GM20431 (cell line): Measurements from ENCODE around the gene ATP6V1G2.
"Not testable (repeated sequence)": the region's sequence is repeated elsewhere in the genome, so short reads cannot be mapped to it uniquely, and the experiment has no call there.

Source experiments
- in situ Hi-C: fragments of 300-500 bp; cut with MseI, MboI; formaldehyde crosslinking; loops from one replicate; pipeline ENCODE4 v1.15.0; 2020; ENCODE audit warnings: low sequenced_read_pairs; ENCODE audit not compliant: unreplicated experiment

Gene ATP6V1G2

GRCh38 chr6:31532644-31533454 is 13.6 kb downstream of the ATP6V1G2 start:
- in situ Hi-C loops: no loop called here

GRCh38 chr6:31531771-31532643 is 14.4 kb downstream of the ATP6V1G2 start:
- in situ Hi-C loops: no loop called here

- in situ Hi-C loops: no loop called here
These were observed 15.2 kb downstream of the ATP6V1G2 start for GRCh38 chr6:31531162-31531561.

- in situ Hi-C loops: no loop called here
These were observed 15.7 kb downstream of the ATP6V1G2 start for GRCh38 chr6:31530659-31531058.

GRCh38 chr6:31529329-31530150 is 16.9 kb downstream of the ATP6V1G2 start:
- in situ Hi-C loops: no loop called here

- in situ Hi-C loops: no loop called here
These were observed 17.5 kb downstream of the ATP6V1G2 start, which contains the start of gene MCCD1 for GRCh38 chr6:31528821-31529328. Gene MCCD1, plus strand, starts transcription at chr6:31528962. Its CDS starts 53 bp downstream, at chr6:31529015.

GRCh38 chr6:31528307-31528777 is 18.1 kb downstream of the ATP6V1G2 start:
- in situ Hi-C loops: no loop called here

- in situ Hi-C loops: no loop called here
These were observed 20.3 kb downstream of the ATP6V1G2 start for GRCh38 chr6:31525932-31526591.

GRCh38 chr6:31525553-31525931 is 20.9 kb downstream of the ATP6V1G2 start:
- in situ Hi-C loops: no loop called here

- in situ Hi-C loops: no loop called here
These were observed 24.6 kb downstream of the ATP6V1G2 start for GRCh38 chr6:31521835-31522234.

- in situ Hi-C loops: no loop called here
These were observed 32.8 kb downstream of the ATP6V1G2 start for GRCh38 chr6:31513456-31514165.

- in situ Hi-C loops: no loop called here
These were observed 36.4 kb downstream of the ATP6V1G2 start for GRCh38 chr6:31510007-31510406.

GRCh38 chr6:31509036-31509435 is 37.4 kb downstream of the ATP6V1G2 start:
- in situ Hi-C loops: not testable (repeated sequence)

- in situ Hi-C loops: no loop called here
These were observed 43.8 kb downstream of the ATP6V1G2 start for GRCh38 chr6:31502586-31502985.

GRCh38 chr6:31499648-31500047 is 46.8 kb downstream of the ATP6V1G2 start:
- in situ Hi-C loops: not testable (repeated sequence)

- in situ Hi-C loops: no loop called here
These were observed 47.7 kb downstream of the ATP6V1G2 start for GRCh38 chr6:31498748-31499147.

GRCh38 chr6:31497531-31498476 is 48.6 kb downstream of the ATP6V1G2 start, which contains the start of gene MICB:
Gene MICB, plus strand, starts transcription at chr6:31498145. Its CDS starts 49 bp downstream, at chr6:31498194.
- in situ Hi-C loops: no loop called here

GRCh38 chr6:31496826-31497225 is 49.6 kb downstream of the ATP6V1G2 start:
- in situ Hi-C loops: not testable (repeated sequence)
